Hepatocyte (in vitro differentiated cells): ENCODE data around the gene KRTAP9-3.

ENCODE experiments used
- CTCF ChIP-seq: fragments of 200-600 bp; sonication (generic); IDR thresholded peaks from 2 replicates; pipeline ENCODE4 v1.5.1; 2016; ENCODE audit warnings: antibody characterized with exemption, mild to moderate bottlenecking; ENCODE audit not compliant: poor library complexity
- EZH2 ChIP-seq: fragments of 200-600 bp; sonication (generic); IDR thresholded peaks from 2 replicates; pipeline ENCODE4 v1.6.1; 2016; ENCODE audit warnings: antibody characterized with exemption, mild to moderate bottlenecking, borderline replicate concordance
- EZH2phosphoT487 ChIP-seq: fragments of 200-600 bp; sonication (generic); IDR thresholded peaks from one replicate; pipeline ENCODE4 v1.6.1; 2018; ENCODE audit warnings: antibody characterized with exemption, mild to moderate bottlenecking, low read depth, moderate library complexity; ENCODE audit not compliant: unreplicated experiment, severe bottlenecking

- TF ChIP-seq CTCF = no peak
- TF ChIP-seq EZH2phosphoT487 = no peak
- TF ChIP-seq EZH2 = no peak
Observed at GRCh38 chr17:41231731-41232130, 518 bp upstream of the KRTAP9-3 start.
